C4-2B (cell line): ENCODE results near the gene KCNAB1.

Experiments
- H3K27ac ChIP-seq: fragments of 450-650 bp; 2 replicates; pipeline ENCODE4 v1.5.1; 2017
- CTCF ChIP-seq: fragments of 450-650 bp; conservative IDR thresholded peaks from 2 replicates; pipeline ENCODE4 v1.5.1; 2017; ENCODE audit warnings: mild to moderate bottlenecking
- ZFX ChIP-seq: fragments of 450-650 bp; IDR thresholded peaks from 2 replicates; pipeline ENCODE4 v1.6.1; 2017

Gene KCNAB1

GRCh38 chr3:156144060-156144459, 23.7 kb downstream of the KCNAB1 start:
- H3K27ac ChIP-seq, result no peak overlapping the region
- TF ChIP-seq CTCF, result no peak
- TF ChIP-seq ZFX, result no peak

- no peak overlapping the region for H3K27ac ChIP-seq
- TF ChIP-seq CTCF (no peak), ZFX (no peak)
Measured at GRCh38 chr3:156145866-156146265, 25.5 kb downstream of the KCNAB1 start.

DNA sequence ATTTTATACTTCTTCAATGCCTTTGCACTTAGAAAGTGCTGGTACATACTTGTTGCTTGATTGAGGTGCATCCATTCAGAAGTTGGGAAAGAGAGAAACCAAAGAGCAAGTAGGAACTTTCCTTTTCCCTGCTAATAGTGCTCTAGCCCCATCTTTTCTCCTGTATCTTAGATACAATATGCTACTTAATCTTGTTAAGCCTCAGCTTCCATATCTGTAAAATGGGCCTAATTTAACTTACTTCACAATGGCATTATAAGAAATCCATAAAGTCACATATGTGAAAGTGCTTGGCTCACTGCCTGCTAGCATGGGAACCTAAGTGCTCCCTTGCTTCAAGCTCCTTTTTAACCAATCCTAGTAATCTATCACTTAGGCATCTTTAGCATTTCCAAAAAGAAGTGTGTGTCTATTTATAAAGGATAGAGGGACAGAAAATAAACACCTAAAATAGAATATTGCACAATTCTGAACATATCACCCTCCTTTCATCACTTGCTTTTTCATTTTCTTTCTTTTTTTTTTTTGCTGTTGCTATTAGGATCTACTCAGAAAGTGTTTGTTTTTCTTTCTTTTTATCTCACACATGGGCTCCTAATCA, 28.1 kb downstream of the KCNAB1 start:
- TF ChIP-seq ZFX (no peak), CTCF (no peak)
- H3K27ac ChIP-seq, result no peak overlapping the region

GRCh38 chr3:156148946-156149381, 28.6 kb downstream of the KCNAB1 start:
- no peak overlapping the region for H3K27ac ChIP-seq
- no peak for TF ChIP-seq CTCF
- no peak for TF ChIP-seq ZFX

DNA sequence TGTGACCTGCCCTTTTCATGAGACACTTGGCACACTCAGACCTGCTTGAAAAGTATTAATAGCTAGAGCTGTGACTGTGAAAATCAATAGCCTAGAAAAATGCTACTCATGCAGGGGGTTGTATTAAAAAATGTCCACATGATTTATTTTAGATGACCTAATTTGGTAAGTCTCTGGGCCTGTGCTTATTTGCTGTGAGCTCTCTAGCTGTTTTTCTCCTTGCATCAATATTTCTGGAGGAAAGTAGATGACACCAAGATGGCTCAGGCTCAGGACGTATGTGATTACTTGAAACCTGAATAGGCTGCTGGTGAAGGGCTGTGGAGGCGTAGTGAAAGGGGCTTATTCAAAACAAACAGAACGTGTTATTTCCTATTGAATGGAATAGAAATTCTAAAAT, 29.5 kb downstream of the KCNAB1 start:
- TF ChIP-seq CTCF, result no peak
- TF ChIP-seq ZFX, result no peak
- no peak overlapping the region for H3K27ac ChIP-seq

GRCh38 chr3:156150434-156151066, 30.2 kb downstream of the KCNAB1 start:
- no peak overlapping the region for H3K27ac ChIP-seq
- no peak for TF ChIP-seq ZFX
- TF ChIP-seq CTCF, result peak; percentile 97

DNA sequence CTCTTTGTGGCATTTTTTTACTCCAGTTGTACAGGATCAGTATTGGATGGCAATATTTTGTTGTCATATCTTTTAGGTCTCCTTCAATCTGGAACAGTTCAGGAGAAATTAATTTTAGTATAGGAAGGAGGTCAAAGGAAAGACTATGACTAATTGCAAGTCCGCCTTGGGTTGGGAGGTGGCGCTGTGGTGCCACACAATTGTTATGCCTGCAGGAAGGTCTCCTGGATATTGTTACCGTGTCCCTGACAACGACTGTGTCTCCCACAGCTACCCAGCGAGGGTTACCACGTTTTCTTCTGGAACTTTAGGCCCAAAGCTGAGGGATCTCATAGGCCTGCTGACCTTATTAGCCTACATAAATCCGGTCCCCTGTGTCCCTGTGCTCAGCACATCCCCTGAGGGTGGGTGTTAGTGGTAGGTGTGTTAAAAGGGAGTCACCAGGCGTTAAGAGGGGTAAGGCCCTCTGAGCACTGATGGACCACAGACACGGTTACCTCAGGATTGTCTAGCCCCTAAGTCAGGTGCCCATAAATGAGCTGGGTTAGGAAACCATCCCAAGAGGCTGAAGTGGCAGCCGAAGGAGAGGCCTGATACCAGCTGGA, 31.5 kb downstream of the KCNAB1 start:
- no peak overlapping the region for H3K27ac ChIP-seq
- TF ChIP-seq CTCF, result peak; percentile 96
- no peak for TF ChIP-seq ZFX
